Pancreas (tissue), 10 donors: ENCODE data around the gene SETD1A. TPM values are rescaled to one million over a fixed set of nuclear protein-coding genes. Genes with fewer than 3 reads are reported as not detected.
A peak's percentile ranks its signal among the peaks of the same experiment; 100 is the strongest.

Experiments
- ATAC-seq, 4 donors: fragments of 200-7000 bp; cut with Tn5 transposase; one replicate each; pipeline versions ENCODE4 v1.8.0 to v1.9.1; 2020; ENCODE audit warnings: mild to moderate bottlenecking in 4 of 4, moderate library complexity in 4 of 4
- DNase-seq, 6 donors: peaks; one replicate each; pipeline ENCODE4 v3.0.0-alpha.2; 2020
- FAIRE-seq: peaks from 2 replicates; lab custom pipeline; 2012; peaks lifted over from hg19 to GRCh38; lab: Jason Lieb, UNC
- H3K27ac ChIP-seq, 4 donors: fragments of 200-600 bp; sonication (generic); 1 replicate in 3 of 4; 2 replicates in 1 of 4; pipeline versions ENCODE4 v1.5.0 to v1.8.0; 2020
- H3K27me3 ChIP-seq, 4 donors: fragments of 200-600 bp; one replicate each; pipeline ENCODE4 v1.8.0; 2021
- H3K36me3 ChIP-seq, 3 donors: fragments of 200-600 bp; sonication (generic) in 1 of 3; one replicate each; pipeline versions ENCODE4 v1.5.0 to v1.8.0; 2020 to 2021
- H3K4me1 ChIP-seq, 3 donors: fragments of 200-600 bp; one replicate each; pipeline ENCODE4 v1.8.0; 2021
- H3K4me3 ChIP-seq, 4 donors: fragments of 200-600 bp; sonication (generic) in 2 of 4; one replicate each; pipeline versions ENCODE4 v1.5.0 to v1.8.0; 2020 to 2021
- H3K9me3 ChIP-seq, 4 donors: fragments of 200-600 bp; one replicate each; pipeline ENCODE4 v1.8.0; 2021
- WGBS, 2 donors: extraction: QIAGEN DNeasy Blood & Tissue Kit; methylation state at CpG; one replicate each; pipeline ENCODE4 v1.1.7; 2013; 5-methylcytosine and 5-hydroxymethylcytosine counted together
- intact Hi-C, 3 donors: fragments of 100-400 bp; cut with DNase I; formaldehyde crosslinking; loops; one replicate each; pipeline versions ENCODE4 v1.11.1 to v1.14.2; 2022
- polyA plus RNA-seq, 2 donors: library from polyadenylated mRNA; stranded (reverse); fragments of 200-250 nt; gene quantifications; one replicate each; pipeline ENCODE4 v1.2.3, GENCODE V29; 2013
- total RNA-seq, 6 donors: library from RNA; stranded (reverse); fragmentation: NEBNext Ultra II Directional in 4 of 6; extraction: Animal tissue kit (Norgen Biotek cat#: 25700) in 4 of 6; gene quantifications; one replicate each; pipeline versions ENCODE4 v1.2.1 to v1.2.4, GENCODE V29; 2021 to 2023
- TF ChIP-seq, protein P1 (sequence below), 4 donors: fragments of 200-600 bp; sonication (generic) in 3 of 4; IDR thresholded peaks; one replicate each; pipeline versions ENCODE4 v1.5.0 to v1.8.0; 2021; ENCODE audit warnings: antibody characterized with exemption in 4 of 4
- donor health status: healthy with polysubstance abuse.
- donor health status: DM: no; HTN: no; CAD: no; lungs with moderate emphysema.
- donor health status: DM: no; HTN: no; CAD: no.
- donor health status: control.
- donor health status: control.
- donor health status: Bipolar disorder and iron deficiency.
- donor health status: DM: yes; HTN: yes; CAD: no.
- donor health status: DM: no; HTN: no; CAD: no.
- donor health status: DM: no; HTN: no; CAD: no.
- donor health status: DM: yes; HTN: yes; CAD: no.

Gene SETD1A
- total and polyA plus RNA-seq, 8 donors, result 6.5 to 17.9 (median 8.5) TPM

DNA sequence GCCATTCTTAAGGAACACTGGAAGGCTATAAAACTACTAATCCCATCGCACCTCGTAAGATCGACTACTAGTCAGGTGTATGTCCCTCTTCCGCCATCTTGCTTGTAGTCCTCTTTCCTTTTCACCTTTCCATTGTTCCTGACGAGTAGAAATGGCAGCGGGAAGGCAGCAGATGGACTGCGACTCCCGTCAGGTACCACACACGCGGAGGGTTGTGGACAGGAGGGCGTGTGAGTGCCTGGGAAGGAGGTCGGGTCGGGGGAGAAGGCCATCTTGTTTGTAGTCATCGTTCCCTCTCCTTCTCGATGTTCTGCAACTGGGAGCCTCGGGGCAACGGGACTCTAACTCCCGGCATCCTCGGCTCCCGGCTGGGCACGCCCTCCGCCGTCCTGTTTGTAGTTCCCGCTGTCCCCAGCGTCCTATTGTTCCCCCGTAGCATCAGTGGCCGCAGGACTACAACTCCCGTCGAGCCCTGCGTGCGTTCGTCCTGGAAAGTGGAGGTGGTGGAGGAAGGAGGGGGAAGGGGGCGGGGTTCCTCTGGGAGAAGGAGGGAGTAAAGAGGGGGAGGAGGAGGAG is 34.5 kb upstream of the SETD1A start:
- H3K4me1 ChIP-seq, result no peaks in the 10 kb centered on the region
- H3K27me3 ChIP-seq, result no peaks in the 10 kb centered on the region
- H3K27ac ChIP-seq, result peak overlapping the region; percentile 78 to 95 (median 88)
- H3K36me3 ChIP-seq, result no peaks in the 10 kb centered on the region
- H3K9me3 ChIP-seq, result no peaks in the 10 kb centered on the region
- peak; percentile 69 to 83 (median 76) for ATAC-seq
- WGBS, 2 donors, result 1% methylated on average over 32 to 33 of the region's 33 CpGs
- peak; percentile 92 to 100 (median 99) for DNase-seq
- intact Hi-C loops, result no loop called here
- peak overlapping the region; percentile 29 to 70 (median 55) for H3K4me3 ChIP-seq
- FAIRE-seq, result no peak
- TF ChIP-seq, protein P1, sequence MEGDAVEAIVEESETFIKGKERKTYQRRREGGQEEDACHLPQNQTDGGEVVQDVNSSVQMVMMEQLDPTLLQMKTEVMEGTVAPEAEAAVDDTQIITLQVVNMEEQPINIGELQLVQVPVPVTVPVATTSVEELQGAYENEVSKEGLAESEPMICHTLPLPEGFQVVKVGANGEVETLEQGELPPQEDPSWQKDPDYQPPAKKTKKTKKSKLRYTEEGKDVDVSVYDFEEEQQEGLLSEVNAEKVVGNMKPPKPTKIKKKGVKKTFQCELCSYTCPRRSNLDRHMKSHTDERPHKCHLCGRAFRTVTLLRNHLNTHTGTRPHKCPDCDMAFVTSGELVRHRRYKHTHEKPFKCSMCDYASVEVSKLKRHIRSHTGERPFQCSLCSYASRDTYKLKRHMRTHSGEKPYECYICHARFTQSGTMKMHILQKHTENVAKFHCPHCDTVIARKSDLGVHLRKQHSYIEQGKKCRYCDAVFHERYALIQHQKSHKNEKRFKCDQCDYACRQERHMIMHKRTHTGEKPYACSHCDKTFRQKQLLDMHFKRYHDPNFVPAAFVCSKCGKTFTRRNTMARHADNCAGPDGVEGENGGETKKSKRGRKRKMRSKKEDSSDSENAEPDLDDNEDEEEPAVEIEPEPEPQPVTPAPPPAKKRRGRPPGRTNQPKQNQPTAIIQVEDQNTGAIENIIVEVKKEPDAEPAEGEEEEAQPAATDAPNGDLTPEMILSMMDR (IDR thresholded peaks at IDR 0.05), result no peak

DNA sequence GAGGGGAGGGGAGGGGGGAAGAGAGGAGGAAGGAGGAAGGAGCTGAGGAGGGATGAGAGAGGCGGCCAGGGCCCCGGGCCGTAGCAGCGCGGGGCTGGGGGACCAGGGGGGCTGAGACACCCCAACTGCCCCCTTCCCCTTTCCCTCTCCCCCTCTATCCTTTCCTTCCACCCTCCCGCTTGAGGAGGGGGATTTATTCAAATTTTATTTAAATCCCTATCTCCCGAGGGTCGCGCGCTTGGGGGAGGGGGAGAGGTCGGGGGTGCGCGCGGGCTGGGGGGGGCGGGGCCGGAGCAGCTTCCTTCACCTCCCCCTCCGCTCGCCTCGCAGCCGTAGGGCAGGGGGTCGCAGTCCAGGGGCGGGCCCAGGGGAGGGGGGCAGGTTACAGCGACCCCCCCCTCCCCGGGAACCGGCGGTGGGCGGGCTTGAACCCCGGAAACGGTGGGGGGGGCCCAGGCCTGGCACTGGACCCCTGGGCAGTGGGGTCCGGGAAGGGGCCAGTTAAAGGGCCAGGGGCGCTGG is 33.9 kb upstream of the SETD1A start, which contains the start of gene FBXL19:
TSS of gene FBXL19 (plus strand) at position 19 of the 522 bp plus-strand sequence. CDS start 2,183 bp downstream, outside the sequence.
- Histone ChIP-seq H3K9me3 (no peaks in the 10 kb centered on the region), H3K4me3 (peak within 1 kb of the TSS; percentile 48 to 70 (median 56)), H3K27me3 (no peaks in the 10 kb centered on the region), H3K4me1 (no peaks in the 10 kb centered on the region), H3K36me3 (no peaks in the 10 kb centered on the region), H3K27ac (peak within 1 kb of the TSS; percentile 78 to 95 (median 88))
- TF ChIP-seq, protein P1 (IDR thresholded peaks at IDR 0.05), result no peak
- ATAC-seq (no peak), FAIRE-seq (no peak), DNase-seq (peak in 5 of 6 donors; percentile 61 to 83 (median 69))
- intact Hi-C loops, result no loop called here
- 0 to 2% methylated on average over 14 to 25 of the region's 31 CpGs for WGBS, 2 donors

DNA sequence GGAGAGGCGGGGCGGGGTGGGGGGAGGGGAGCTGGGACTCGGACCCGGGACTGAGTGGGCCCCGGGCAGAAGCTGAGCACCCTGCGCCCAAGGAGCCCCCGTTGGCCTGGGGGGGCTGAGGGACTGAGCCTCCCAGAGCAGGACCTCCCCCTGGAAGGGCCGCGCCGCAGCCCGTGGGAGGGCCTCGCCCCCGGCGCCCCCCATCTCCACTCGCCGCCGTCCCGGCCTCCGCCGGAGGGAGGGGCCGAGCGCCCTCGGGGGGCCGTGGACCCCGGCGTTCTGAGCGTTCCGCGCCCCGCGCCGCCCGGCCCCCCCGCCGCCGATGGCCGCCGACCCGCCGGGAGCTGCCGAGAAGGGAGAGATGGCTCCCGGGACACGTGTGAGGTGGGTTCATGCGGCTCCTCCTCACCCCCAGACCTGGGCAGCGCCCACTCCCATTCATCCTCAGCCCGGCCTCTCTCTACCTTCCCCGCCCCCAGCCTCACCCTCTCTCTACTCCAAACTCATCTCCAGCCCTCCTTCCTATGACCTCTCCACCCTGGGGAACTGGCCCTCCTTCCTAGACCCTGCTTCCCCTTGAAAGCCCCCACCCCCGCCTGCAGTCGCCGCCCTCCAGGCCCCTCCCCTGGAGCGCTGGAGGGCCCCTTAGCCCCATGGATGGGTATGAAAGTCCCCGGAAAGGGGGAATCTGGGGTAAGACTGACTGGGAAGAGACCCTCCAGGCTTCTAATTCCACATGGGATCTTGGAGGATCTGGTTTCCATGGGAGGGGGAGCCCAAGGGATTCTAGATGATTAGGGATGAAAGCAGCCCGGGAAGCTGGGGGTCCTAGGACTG is 33.3 kb upstream of the SETD1A start:
- ATAC-seq (no peak), DNase-seq (peak in 4 of 6 donors; percentile 52 to 86 (median 62)), FAIRE-seq (no peak)
- H3K36me3 ChIP-seq, result no peaks in the 10 kb centered on the region
- 8 to 43% methylated on average over 8 to 53 of the region's 53 CpGs for WGBS, 2 donors
- peak overlapping the region in 2 of 4 donors; percentile 41 for H3K27ac ChIP-seq
- TF ChIP-seq, protein P1 (IDR thresholded peaks at IDR 0.05), result no peak
- intact Hi-C loops, result no loop called here
- H3K9me3 ChIP-seq, result no peaks in the 10 kb centered on the region
- no peaks in the 10 kb centered on the region for H3K27me3 ChIP-seq
- no peaks in the 10 kb centered on the region for H3K4me1 ChIP-seq
- H3K4me3 ChIP-seq, result peak overlapping the region; percentile 48 to 70 (median 56)

DNA sequence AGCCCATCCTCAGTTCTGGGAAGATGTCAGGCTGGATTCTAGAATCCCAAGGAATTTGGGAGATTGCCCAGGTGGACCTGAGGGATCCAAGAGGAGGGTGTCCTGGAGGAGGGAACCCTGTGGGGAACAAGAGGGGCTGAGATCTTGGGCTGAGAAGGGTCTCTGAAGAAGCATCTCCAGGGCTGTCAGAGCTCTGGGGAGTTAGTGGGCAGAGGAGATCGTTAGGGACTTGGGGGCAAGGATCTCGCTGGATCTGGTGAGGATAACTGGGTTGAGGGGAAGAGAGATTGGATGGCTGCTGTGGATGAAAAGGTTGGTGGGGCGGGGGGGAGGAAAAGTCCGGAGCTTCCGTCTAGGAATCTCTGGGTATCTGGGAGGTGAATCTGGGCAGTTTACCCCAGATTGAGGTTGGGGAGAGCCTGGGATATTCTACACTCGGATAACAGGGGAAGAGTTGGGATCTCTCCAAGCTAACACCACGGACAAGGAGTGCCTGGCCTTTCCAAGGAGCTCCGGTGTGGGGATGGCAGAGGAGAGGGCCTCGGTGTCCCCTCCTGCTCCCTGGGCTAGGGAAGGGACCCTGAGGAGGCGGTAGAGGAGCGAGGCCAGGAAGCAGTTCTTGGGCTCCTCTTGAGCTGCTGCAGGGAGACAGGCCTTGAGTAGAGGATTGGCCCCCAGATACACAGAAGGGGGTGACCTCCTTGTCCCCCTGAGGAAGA is 32.5 kb upstream of the SETD1A start:
- intact Hi-C loops, result no loop called here

More for the DNA sequence above, 32.5 kb upstream of the SETD1A start:
- H3K27me3 ChIP-seq, result no peaks in the 10 kb centered on the region
- FAIRE-seq, result no peak
- no peaks in the 10 kb centered on the region for H3K9me3 ChIP-seq
- no peak for ATAC-seq
- H3K27ac ChIP-seq, result no peak overlapping the region
- peak in 2 of 6 donors; percentile 40 to 66 for DNase-seq
- H3K4me3 ChIP-seq, result peak overlapping the region in 1 of 4 donors; percentile 70
- no peaks in the 10 kb centered on the region for H3K36me3 ChIP-seq
- WGBS, 2 donors, result 70 to 75% methylated on average over 11 of the region's 11 CpGs
- H3K4me1 ChIP-seq, result no peaks in the 10 kb centered on the region
- TF ChIP-seq, protein P1 (IDR thresholded peaks at IDR 0.05), result no peak
